WTC11 (cell line): ENCODE results near the gene DDT.

Source experiments
- CREM ChIP-seq: sonication (generic); formaldehyde crosslinking; IDR thresholded peaks from 2 replicates; pipeline ENCODE4 v1.8.1; 2022; ENCODE audit warnings: mild to moderate bottlenecking, missing genetic modification reagents, moderate library complexity
- GABPB1 ChIP-seq: sonication (generic); formaldehyde crosslinking; IDR thresholded peaks from 2 replicates; pipeline ENCODE4 v1.8.1; 2023; ENCODE audit warnings: mild to moderate bottlenecking, missing genetic modification reagents
- IRF2 ChIP-seq: sonication (generic); formaldehyde crosslinking; IDR thresholded peaks from 2 replicates; pipeline ENCODE4 v1.8.0; 2022; ENCODE audit warnings: low read depth, missing genetic modification reagents, borderline replicate concordance
- KAT7 ChIP-seq: sonication (generic); formaldehyde crosslinking; IDR thresholded peaks from 2 replicates; pipeline ENCODE4 v1.8.1; 2023; ENCODE audit warnings: missing genetic modification reagents, mild to moderate bottlenecking, borderline replicate concordance
- NFE2L1 ChIP-seq: sonication (generic); formaldehyde crosslinking; IDR thresholded peaks from 2 replicates; pipeline ENCODE4 v1.8.1; 2023; ENCODE audit warnings: missing genetic modification reagents
- NR2C2 ChIP-seq: sonication (generic); formaldehyde crosslinking; IDR thresholded peaks from 2 replicates; pipeline ENCODE4 v1.8.0; 2022; ENCODE audit warnings: mild to moderate bottlenecking, missing genetic modification reagents
- TP53 ChIP-seq: sonication (generic); formaldehyde crosslinking; IDR thresholded peaks from 2 replicates; pipeline ENCODE4 v1.8.1; 2023; ENCODE audit warnings: mild to moderate bottlenecking, missing genetic modification reagents
- ZNF263 ChIP-seq: sonication (generic); formaldehyde crosslinking; IDR thresholded peaks from 2 replicates; pipeline ENCODE4 v1.8.1; 2022; ENCODE audit warnings: low read depth, mild to moderate bottlenecking, moderate library complexity, missing genetic modification reagents
- TF ChIP-seq, protein P1 (sequence below): sonication (generic); formaldehyde crosslinking; conservative IDR thresholded peaks from 2 replicates; pipeline ENCODE4 v1.8.1; 2022; ENCODE audit warnings: mild to moderate bottlenecking, missing genetic modification reagents
- TF ChIP-seq, protein P2 (sequence below): fragments of 200-600 bp; IDR thresholded peaks from 2 replicates; pipeline ENCODE4 v1.8.0; 2022; ENCODE audit warnings: antibody characterized with exemption
- TF ChIP-seq, protein P3 (sequence below): sonication (generic); formaldehyde crosslinking; IDR thresholded peaks from 2 replicates; pipeline ENCODE4 v1.8.1; 2023; ENCODE audit warnings: mild to moderate bottlenecking, missing genetic modification reagents
- TF ChIP-seq, protein P4 (sequence below): sonication (generic); formaldehyde crosslinking; IDR thresholded peaks from 2 replicates; pipeline ENCODE4 v1.8.0; 2022; ENCODE audit warnings: mild to moderate bottlenecking, missing genetic modification reagents
- TF ChIP-seq, protein P5 (sequence below): sonication (generic); formaldehyde crosslinking; IDR thresholded peaks from 2 replicates; pipeline ENCODE4 v1.8.1; 2023; ENCODE audit warnings: mild to moderate bottlenecking, missing genetic modification reagents, moderate library complexity

DNA sequence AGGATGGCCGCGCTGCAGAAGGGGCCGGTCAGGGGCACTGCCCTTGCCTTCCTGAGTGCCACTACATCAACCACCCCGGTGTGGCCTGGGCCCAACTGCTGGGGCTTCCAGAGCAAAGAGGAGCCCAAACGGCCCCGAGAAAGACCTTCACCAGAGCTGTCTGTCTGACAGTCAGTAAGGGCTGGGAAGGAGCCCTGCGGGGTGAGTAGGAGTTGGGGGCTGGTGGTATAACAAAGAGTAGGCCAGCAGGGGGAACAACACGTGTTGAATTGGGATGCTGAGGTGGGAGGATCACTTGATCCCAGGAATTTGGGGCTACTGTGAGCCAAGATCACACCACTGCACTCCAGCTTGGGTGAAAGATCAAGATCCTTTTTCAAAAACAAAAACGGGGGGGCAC, 27.1 kb upstream of the DDT start:
- TF ChIP-seq KAT7 (CRISPR knock-in tag) (no peak), IRF2 (no peak), TP53 (CRISPR knock-in tag) (no peak), CREM (no peak), NFE2L1 (CRISPR knock-in tag) (no peak), NR2C2 (CRISPR knock-in tag) (no peak), GABPB1 (no peak), ZNF263 (CRISPR knock-in tag) (no peak)
- TF ChIP-seq, protein P1, sequence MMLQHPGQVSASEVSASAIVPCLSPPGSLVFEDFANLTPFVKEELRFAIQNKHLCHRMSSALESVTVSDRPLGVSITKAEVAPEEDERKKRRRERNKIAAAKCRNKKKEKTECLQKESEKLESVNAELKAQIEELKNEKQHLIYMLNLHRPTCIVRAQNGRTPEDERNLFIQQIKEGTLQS (CRISPR knock-in tag): no peak
- TF ChIP-seq, protein P2, sequence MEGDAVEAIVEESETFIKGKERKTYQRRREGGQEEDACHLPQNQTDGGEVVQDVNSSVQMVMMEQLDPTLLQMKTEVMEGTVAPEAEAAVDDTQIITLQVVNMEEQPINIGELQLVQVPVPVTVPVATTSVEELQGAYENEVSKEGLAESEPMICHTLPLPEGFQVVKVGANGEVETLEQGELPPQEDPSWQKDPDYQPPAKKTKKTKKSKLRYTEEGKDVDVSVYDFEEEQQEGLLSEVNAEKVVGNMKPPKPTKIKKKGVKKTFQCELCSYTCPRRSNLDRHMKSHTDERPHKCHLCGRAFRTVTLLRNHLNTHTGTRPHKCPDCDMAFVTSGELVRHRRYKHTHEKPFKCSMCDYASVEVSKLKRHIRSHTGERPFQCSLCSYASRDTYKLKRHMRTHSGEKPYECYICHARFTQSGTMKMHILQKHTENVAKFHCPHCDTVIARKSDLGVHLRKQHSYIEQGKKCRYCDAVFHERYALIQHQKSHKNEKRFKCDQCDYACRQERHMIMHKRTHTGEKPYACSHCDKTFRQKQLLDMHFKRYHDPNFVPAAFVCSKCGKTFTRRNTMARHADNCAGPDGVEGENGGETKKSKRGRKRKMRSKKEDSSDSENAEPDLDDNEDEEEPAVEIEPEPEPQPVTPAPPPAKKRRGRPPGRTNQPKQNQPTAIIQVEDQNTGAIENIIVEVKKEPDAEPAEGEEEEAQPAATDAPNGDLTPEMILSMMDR: no peak
- TF ChIP-seq, protein P3, sequence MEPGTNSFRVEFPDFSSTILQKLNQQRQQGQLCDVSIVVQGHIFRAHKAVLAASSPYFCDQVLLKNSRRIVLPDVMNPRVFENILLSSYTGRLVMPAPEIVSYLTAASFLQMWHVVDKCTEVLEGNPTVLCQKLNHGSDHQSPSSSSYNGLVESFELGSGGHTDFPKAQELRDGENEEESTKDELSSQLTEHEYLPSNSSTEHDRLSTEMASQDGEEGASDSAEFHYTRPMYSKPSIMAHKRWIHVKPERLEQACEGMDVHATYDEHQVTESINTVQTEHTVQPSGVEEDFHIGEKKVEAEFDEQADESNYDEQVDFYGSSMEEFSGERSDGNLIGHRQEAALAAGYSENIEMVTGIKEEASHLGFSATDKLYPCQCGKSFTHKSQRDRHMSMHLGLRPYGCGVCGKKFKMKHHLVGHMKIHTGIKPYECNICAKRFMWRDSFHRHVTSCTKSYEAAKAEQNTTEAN (CRISPR knock-in tag): no peak
- TF ChIP-seq, protein P4, sequence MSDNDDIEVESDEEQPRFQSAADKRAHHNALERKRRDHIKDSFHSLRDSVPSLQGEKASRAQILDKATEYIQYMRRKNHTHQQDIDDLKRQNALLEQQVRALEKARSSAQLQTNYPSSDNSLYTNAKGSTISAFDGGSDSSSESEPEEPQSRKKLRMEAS (CRISPR knock-in tag): no peak
- TF ChIP-seq, protein P5, sequence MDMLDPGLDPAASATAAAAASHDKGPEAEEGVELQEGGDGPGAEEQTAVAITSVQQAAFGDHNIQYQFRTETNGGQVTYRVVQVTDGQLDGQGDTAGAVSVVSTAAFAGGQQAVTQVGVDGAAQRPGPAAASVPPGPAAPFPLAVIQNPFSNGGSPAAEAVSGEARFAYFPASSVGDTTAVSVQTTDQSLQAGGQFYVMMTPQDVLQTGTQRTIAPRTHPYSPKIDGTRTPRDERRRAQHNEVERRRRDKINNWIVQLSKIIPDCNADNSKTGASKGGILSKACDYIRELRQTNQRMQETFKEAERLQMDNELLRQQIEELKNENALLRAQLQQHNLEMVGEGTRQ: peak; percentile 50; the same call in 1 of the 2 replicates
